ENCODE results near the gene RPS14.
"Not testable (repeated sequence)": the region's sequence is repeated elsewhere in the genome, so short reads cannot be mapped to it uniquely, and the experiment has no call there.

RPS14 gene

DNA sequence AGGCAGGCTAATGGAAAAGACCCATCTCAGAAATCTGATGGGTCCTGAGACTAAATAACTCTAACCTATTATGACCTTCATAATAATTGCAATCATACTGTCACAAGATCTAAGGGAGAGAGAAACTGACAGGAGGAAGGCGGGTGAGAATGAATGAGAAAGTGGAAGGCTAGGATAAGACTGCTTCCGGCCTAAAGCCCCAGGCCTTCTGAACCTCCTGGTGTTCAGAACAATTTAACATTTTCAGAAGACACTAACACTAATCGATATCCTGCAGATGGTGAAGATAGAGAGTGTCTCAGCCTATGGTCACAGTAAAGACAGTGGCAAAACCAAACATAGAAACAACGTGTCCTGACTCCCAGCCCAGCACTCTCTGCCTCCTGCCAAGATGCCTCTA lies 1.2 kb downstream of the RPS14 start:
- in situ Hi-C loops (cut with HindIII; ENCODE audit: low sequenced_read_pairs): no loop called here

DNA sequence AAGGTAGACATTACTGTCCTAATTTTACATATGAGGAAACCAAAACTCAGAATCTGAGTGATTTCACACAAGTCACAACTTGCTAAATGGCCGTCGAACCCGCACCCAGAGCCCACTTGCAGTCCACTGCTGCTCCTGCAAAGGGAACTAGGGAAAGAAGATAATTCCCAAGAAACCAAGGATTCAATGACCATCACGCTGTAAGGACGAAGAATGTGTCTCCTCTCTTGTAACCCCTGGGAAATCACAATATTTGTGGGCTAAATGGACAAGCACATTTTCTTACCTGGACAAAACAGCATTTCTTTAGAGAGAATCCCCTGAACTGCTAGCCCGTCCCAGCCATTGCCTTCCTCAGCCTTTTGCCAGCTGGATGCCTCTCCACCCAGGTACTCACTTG lies 2.4 kb downstream of the RPS14 start:
- in situ Hi-C loops (cut with HindIII; ENCODE audit: low sequenced_read_pairs): no loop called here

DNA sequence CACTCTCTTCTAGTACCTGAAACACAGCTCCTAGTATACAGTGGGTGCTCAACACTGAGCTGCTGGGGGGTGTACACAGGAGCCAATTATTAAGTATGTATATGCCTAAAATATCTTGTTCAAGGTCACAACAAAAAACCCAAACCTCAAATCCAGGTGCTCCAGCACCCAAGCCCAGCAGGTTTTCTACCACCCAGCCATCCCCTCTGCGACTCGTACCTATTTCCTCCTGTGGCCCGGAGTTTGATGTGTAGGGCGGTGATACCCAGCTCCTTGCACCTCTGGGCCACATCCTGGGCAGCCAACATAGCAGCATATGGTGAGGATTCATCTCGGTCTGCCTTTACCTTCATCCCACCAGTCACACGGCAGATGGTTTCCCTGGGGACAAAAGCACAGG lies 3.0 kb downstream of the RPS14 start:
- in situ Hi-C loops (cut with HindIII; ENCODE audit: low sequenced_read_pairs): no loop called here

DNA sequence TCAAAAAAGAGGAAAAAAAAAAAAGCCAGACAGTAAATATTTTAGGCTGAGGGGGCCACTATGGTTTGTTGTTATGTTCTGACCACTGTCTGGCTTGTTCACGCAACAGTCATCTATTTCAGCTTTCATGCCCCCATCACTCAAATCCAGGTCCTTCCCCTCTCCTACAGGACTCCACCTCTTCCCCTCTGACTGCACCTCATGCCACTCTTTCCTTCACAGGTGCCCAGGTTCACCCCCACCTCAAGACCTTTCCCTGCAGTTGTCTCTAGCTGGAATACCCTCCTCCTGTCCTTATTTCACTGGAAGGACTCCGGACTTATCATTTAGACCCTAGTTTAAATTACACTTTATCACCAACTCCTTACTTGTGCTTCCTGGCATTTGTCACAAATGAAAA lies 3.5 kb downstream of the RPS14 start:
- in situ Hi-C loops (cut with HindIII; ENCODE audit: low sequenced_read_pairs): no loop called here

DNA sequence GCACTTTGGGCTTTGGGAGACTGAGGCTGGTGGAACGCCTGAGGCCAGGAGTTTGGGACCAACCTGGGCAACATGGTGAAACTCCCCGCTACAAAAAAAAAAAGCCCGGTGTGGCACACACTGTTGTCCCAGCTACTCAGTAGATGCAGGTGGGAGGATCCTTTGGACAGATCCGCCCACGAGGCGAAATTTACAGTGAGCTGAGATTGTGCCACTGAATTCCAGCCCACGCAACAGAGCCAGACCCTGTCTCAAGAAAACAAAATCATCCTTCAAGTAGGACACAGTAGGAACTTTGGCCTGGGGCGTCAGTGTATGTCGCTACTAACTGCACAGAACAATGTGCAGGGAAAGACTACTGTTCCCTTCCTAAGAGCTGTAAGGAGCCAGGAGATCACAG lies 4.8 kb downstream of the RPS14 start:
- in situ Hi-C loops (cut with HindIII; ENCODE audit: low sequenced_read_pairs): no loop called here

DNA sequence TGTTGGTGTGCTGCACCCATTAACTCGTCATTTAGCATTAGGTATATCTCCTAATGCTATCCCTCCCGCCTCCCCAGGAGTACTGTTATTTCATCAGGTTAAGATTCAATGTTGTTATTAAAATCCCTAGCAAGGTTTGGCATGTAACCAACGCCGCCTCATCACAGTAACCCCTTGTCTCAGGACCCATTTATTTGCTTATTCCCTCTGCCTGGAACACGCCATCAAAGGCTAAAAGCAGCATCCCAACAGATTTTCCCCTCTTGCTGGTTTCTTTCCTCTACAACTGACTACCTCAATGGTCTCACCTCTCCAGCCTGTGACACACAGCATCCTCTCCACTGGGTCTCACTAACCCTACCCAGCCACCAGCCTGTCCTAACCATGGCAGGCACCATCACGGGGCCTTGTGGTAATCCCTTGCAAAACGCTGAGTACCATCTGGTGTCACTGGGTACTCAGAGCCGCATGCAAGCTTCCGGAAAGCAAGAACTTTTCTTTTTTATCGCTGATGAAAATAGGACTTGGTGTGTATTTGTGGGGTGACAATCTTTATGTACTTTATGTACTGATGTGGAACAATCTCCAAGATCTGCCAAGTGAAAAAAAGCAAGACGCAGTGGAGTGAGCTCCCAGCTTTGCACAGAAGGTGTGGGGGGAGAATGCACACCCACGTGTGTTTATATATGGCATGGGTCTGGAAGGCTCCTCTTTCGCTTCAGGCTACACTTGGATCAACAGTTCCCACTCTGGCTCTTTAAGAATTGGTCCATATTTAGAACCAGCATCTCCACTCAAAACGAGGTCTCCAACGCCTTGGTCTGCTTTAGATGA lies 6.1 kb downstream of the RPS14 start:
- in situ Hi-C loops (cut with HindIII; ENCODE audit: low sequenced_read_pairs): no loop called here

DNA sequence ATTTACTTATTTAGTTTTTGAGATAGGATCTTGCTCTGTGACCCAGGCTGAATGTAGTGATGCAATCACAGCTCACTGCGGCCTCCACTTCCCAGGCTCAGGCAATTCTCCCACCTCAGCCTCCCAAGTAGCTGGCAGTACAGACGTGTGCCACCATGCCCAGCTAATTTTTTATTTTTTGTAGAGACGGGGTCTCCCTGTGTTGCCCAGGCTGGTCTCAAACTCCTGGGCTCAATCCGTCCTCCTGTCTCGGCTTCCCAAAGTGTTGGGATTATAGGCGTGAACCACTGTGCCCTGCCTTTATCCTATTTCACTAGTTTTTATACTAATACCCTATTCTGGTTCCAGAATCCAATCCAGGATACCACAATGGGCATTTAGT lies 6.8 kb downstream of the RPS14 start:
- in situ Hi-C loops (cut with HindIII; ENCODE audit: low sequenced_read_pairs): no loop called here

DNA sequence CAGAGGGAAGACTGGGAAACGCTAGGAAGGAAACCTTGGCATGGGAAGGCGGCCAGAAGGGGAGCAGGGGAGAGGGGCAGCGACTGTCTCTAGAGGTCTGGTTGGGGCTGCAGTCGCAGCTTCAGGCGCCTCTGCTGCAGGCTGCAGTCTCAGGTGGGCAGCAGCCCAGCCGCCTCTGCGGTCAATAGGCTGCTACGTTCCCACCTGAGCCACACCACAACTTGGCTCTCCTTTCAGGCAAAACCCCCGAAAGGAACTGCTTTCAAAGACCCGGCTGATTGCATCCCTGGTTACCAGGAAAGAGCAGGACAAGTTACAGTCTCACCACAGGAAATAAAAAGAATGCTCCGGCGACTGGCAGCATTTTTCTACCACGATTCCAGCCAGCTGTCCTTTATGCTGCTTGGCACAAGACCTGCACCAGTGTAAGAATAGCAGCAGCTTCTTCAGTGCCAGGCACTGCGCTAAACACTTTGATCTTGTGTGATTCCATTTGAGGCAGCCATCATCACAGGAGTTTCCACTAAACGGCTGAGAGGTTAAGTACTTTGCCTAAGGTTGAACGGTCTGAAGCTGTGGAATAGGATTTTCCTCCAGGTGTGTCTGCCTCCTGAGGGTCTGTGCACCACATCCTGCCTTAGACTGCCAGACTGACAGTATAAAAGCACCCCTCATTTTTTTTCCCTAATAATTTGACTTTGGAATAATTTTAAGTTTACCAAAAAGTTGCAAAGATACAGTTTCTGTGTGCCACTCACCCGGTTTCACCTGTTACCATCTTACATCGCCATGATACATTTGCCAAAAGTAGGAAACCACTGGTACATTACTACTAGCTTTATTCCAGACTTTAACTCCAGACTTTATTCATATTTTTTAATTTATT lies 7.5 kb downstream of the RPS14 start:
- in situ Hi-C loops (cut with HindIII; ENCODE audit: low sequenced_read_pairs): no loop called here

DNA sequence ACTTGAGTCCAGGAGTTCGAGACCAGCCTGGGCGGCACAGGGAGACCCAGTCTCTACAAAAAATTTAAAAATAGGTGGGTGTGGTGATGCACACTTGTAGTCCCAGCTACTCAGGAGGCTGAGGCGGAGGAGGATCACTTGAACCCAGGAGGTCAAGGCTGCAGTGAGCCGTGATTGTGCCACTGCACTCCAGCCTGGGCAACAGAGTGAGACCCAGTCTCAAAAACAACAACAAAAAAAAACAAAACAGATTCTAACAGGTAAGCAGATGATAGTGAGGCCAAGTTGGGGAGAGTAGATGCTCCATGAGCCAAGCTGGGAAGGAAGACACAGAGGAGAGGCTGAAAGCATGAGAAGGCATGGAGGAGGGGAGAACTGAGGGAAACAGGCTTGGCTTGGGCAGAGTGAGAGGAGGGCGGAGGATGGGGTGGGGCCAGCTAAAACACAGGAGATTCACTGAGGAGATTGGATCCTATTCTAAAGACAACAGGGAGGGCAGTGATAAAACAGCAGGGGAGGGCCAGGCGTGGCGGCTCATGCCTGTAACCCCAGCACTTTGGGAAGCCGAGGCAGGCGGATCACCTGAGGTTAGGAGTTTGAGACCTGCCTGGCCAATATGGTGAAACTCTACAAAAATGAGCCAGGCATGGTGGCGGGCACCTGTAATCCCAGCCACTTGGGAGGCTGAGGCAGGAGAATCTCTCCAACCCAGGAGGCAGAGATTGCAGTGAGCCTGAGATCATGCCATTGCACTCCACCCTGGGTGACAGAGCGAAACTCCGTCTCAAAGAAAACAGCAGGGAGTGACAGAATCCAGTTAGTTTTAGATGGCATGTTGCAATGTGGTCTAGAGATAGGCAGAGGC lies 8.4 kb downstream of the RPS14 start:
- in situ Hi-C loops (cut with HindIII; ENCODE audit: low sequenced_read_pairs): no loop called here

DNA sequence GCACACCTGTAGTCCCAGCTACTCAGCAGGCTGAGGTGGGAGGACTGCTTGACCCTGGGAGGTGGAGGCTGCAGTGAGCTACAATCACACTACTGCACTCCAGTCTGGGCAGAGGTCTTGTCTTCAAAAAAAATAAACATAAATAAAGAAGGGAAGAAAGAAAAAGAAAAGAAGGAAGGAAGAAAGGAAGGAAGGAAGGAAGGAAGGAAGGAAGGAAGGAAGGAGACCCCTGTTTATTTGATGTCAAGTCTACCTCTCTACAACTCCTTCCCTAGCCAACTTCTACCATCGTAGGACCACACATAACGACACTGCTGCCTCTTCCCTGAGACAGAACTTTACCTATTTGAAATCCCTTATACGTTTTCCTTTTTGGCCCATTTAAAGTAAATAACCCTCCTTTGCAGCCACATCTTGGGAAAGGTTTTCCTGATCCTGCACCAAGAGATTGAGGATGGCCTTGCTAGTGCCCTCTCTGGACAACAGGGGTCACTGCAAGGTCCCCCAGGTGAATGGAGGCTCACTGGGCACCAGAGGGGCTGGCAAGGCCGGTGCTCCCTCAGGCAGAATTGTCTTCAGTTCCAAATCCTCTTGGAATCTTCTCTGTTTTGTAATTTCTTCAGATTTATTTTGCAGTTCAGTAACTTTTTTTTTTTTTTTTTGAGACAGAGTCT lies 10.5 kb downstream of the RPS14 start:
- in situ Hi-C loops (cut with HindIII; ENCODE audit: low sequenced_read_pairs): no loop called here

DNA sequence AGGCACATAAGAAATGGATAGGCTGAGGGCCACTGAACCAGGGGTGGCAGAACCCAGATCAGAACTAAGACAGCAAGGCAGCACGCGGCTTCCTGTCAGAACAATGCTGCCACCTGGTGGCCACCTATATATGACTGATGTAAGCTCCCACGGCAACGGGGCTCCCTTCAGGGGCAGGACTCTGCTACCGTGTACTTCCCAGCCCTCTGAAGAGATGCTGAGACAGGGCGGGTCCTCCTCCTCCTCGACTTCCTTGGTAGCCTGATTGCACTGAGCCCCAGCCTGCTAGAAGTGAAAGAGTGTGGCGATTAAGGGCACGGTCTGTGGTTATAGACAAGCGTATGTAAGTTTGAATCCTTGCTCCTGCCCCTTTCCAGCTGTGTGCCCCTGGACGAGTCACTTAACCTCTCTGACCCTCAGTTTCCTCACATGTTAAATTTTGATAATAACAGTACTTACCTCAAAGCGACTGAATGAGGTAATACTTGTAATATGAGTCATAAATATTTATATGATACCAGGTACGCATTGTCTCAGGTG lies 13.3 kb downstream of the RPS14 start:
- in situ Hi-C loops (cut with HindIII; ENCODE audit: low sequenced_read_pairs): no loop called here

DNA sequence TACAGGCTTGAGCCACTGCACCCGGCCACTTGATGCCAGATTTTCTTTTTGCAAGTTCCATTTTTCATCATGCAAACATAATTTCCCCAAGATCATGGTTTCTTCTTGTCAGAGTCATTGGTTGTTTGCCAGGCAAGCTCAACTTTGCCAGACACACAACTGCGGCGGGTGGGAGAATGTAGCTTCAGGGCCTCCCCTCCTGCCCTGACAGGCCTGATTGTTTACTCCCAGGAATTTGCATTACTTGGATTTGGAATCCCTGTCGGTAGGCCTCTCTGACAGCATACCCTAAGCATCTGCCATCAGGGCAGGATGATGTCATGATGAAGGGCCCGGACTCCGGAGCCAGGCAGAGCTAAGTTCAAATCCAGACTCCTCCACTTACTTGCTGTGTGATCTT lies 15.1 kb downstream of the RPS14 start:
- in situ Hi-C loops (cut with HindIII; ENCODE audit: low sequenced_read_pairs): no loop called here

DNA sequence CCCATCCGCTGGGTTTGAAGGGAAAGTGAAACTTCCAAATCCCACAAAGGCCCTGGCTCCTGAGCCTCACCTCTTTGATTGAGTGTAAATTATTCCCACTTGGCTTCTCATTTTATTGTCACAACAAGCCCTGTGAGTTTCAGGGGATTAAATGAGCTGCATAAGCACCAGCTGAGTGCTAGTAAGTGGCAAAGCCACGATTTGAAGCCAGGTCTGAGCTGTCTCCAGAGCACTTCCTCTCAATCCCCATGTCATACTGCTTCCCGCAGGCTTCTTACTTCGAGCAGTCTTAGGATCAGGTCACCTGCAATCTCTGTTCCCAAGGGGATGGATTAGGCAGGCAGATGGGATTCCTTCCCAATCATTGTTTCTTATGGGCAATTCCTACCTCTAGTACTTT lies 18.0 kb downstream of the RPS14 start:
- in situ Hi-C loops (cut with HindIII; ENCODE audit: low sequenced_read_pairs): no loop called here

DNA sequence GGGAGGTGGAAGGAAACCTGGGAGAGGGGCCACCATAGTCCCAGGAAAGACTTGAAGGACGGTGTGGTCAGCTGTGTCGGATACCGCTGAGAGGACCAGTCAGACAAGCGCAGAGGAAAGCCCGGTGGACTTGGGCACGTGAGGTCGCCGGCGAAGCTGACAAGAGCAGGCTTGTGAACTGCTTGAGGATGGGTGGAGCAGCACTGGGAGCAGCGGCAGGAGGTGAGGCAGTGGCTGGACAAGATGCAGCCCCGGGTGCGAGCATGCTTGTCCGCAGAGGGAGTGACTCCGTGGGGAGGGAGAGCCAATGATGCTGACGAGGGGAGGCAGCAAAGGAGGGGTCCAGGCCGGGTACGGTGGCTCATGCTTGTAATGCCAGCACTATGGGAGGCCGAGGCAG lies 18.5 kb downstream of the RPS14 start:
- in situ Hi-C loops (cut with HindIII; ENCODE audit: low sequenced_read_pairs): no loop called here

DNA sequence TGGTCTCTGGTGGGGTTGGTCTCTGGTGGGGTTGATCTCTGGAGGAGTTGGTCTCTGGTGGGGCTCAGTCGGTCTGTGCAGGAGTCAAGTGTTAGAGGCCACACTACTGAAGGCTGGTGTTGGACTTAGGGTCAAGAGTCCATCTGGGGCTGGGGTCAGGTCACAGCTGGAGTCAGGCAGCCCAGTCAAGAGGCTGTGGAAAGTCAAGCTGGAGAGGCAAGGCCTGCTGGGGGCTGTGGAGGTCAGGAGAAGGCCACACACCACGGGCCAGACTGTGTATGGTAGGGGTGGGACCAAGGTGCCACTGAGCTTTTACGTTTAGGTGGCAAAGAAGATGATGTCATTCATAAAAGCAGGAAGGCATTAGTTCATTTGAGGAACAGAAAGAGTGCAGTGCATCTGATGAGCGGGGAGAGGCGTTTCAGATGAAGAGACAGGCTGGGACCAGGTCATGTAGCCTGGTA lies 20.1 kb downstream of the RPS14 start:
- in situ Hi-C loops (cut with HindIII; ENCODE audit: low sequenced_read_pairs): no loop called here

DNA sequence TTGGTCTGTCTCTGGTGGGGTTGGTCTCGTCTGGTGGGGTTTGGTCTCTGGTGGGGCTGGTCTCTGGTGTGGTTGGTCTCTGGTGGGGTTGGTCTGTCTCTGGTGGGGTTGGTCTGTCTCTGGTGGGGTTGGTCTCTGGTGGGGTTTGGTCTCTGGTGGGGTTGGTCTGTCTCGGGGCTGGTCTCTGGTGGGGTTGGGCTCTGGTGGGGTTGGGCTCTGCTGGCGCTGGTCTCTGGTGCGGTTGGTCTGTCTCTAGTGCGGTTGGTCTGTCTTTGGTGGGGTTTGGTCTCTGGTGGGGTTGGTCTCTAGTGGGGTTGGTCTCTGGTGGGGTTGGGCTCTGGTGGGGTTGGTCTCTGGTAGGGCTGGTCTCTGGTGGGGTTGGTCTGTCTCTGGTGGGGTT lies 20.6 kb downstream of the RPS14 start:
- in situ Hi-C loops (cut with HindIII; ENCODE audit: low sequenced_read_pairs): no loop called here

DNA sequence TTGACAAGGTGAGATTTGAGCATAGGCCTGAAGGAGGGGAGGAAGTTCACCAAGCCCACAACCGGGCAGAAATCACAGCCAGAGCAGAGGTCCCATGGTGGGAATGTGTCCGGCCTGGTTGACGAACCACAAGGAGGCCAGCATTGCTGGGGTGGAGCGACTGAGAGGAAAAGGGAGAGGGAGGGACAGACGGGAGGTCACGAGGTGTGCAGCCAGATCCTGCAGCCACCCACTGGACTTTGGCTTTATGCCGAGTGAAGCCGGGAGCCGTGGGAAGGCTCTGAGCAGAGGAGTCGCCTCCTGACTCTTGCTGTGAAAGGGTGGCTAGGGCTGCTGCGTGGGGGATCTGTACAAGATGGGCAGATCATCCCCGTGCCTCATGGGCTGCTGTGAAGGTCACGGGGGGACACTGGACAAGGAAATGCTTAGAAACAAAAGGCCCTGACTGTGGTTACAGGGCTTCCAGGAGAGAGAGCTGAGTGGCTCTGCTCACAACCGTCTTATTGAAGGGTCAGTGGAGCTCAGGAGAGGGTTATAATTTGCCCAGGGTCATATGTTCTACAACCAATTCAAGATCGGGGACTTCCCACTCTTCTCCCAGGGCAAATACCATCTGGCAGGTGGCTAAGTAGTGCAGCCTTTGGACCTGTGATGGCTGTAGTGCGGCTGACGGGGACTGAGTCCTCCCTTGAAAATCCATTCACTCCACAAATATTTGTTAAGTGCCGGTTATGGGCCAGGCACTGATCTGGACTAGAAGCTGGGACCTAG lies 21.2 kb downstream of the RPS14 start:
- in situ Hi-C loops (cut with HindIII; ENCODE audit: low sequenced_read_pairs): no loop called here

DNA sequence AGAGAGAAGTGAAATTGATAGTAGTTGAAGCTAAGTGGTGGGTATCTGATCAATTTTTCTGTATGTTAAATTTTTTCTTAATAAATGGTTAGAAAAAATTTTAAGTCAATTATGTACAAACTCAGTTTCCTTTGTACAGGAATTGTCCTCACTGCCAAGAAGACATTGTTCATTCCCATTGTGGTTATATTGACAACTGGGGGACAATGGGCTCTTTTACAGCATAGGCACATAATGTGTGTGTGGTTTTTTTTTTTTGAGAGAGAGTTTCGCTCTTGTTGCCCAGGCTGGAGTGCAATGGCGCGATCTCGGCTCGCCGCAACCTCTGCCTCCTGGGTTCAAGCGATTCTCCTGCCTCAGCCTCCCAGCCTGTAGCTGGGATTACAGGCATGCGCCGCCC lies 23.4 kb downstream of the RPS14 start:
- in situ Hi-C loops (cut with HindIII; ENCODE audit: low sequenced_read_pairs): not testable (repeated sequence)

DNA sequence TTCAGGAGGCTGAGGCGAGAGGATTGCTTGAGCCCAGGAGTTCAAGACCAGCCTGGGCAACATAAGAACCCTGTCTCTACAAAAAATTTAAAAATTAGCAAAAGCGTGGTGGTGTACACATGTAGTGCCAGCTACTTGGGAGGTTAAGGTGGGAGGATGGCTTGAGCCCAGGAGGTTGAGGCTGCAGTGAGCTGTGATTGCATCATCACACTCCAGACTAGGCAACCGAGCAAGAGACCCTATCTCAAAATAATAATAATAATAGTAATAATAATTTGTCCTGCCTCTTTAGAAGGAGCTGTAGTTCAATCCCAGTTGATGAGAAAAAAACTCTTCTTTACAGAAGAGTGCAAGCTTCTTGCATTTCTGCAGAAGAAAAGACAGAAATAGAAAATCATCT lies 26.8 kb downstream of the RPS14 start:
- in situ Hi-C loops (cut with HindIII; ENCODE audit: low sequenced_read_pairs): no loop called here

DNA sequence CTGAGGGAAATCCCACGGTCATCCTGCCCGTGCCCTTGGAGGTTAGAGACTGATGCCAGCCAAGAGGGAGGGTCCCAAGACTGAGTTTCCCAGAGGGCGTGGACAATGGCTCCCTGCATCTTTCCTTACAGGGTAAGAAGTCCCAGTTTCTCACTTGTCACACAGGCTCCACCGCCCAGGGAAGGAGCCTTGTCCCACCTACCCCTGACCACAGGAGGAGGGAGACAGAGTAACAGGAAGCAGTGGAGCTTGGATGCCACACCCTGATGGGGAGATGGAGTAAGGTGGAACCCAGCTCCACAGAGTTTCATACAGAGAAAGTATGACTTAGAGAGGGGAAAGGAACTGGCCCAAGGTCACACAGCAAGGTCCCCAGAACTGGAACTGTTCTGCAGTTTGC lies 27.5 kb downstream of the RPS14 start:
- in situ Hi-C loops (cut with HindIII; ENCODE audit: low sequenced_read_pairs): no loop called here

All from endothelial cell of hepatic sinusoid (primary cell).